Effector memory CD8-positive, alpha-beta T cell (primary cell): ENCODE data around the gene PKD2L1.

Experiments
- ATAC-seq: fragments of 150-1000 bp; cut with Tn5 transposase; replicated peaks from 2 replicates; pipeline ENCODE4 v1.10.0; 2021; ENCODE audit warnings: mild to moderate bottlenecking, moderate library complexity
- DNase-seq, 3 experiments: peaks; one replicate each; pipeline ENCODE4 v3.0.0; 2021
- H3K27ac Mint-ChIP-seq, 2 donors: one replicate each; pipeline ENCODE4 v1.8.0; 2022; ENCODE audit warnings: mild to moderate bottlenecking in 2 of 2, mixed read lengths in 2 of 2, moderate library complexity in 2 of 2
- H3K27me3 Mint-ChIP-seq, 2 donors: one replicate each; pipeline ENCODE4 v1.8.0; 2022; ENCODE audit warnings: mixed read lengths in 2 of 2
- H3K36me3 Mint-ChIP-seq: one replicate; pipeline ENCODE4 v1.8.0; 2022; ENCODE audit warnings: mild to moderate bottlenecking, moderate library complexity, mixed read lengths; ENCODE audit not compliant: insufficient read depth
- H3K4me1 Mint-ChIP-seq, 2 donors: one replicate each; pipeline ENCODE4 v1.8.0; 2022; ENCODE audit warnings: low read depth in 2 of 2, mixed read lengths in 2 of 2
- H3K4me3 Mint-ChIP-seq, 2 donors: one replicate each; pipeline ENCODE4 v1.8.0; 2022; ENCODE audit warnings: mild to moderate bottlenecking in 2 of 2, mixed read lengths in 2 of 2, moderate library complexity in 2 of 2
- H3K9me3 Mint-ChIP-seq, 2 donors: one replicate each; pipeline ENCODE4 v1.8.0; 2022; ENCODE audit warnings: mixed read lengths in 2 of 2

Gene PKD2L1

DNA sequence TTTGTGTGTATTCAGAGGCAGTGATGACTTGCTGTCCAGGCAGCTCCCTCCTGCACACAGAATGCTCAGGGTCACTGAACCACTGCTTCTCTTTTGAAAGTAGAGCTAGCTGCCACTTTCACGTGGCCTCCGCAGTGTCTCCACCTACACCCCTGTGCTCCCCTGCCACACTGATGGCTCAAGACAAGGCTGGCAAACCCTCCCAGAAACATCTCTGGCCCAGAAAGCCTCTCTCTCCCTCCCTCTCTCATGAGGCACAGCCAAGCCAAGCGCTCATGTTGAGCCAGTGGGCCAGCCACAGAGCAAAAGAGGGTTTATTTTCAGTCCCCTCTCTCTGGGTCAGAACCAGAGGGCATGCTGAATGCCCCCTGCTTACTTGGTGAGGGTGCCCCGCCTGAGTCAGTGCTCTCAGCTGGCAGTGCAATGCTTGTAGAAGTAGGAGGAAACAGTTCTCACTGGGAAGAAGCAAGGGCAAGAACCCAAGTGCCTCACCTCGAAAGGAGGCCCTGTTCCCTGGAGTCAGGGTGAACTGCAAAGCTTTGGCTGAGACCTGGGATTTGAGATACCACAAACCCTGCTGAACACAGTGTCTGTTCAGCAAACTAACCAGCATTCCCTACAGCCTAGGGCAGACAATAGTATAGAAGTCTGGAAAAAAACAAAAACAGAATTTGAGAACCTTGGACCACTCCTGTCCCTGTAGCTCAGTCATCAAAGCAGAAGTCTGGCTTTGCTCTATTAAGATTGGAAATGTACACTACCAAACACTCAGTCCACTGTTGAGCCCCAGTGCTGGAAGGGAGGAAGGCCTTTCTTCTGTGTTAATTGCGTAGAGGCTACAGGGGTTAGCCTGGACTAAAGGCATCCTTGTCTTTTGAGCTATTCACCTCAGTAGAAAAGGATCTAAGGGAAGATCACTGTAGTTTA, 32.8 kb upstream of the PKD2L1 start:
- ATAC-seq (no peak), DNase-seq (no peak)
- H3K36me3 Mint-ChIP-seq: peaks cover 3% of the 10 kb centered on the region
- no peaks in the 10 kb centered on the region for H3K27me3 Mint-ChIP-seq
- peaks cover 10 to 11% of the 10 kb centered on the region in 2 donors for H3K4me1 Mint-ChIP-seq
- no peak overlapping the region for H3K4me3 Mint-ChIP-seq
- no peaks in the 10 kb centered on the region for H3K9me3 Mint-ChIP-seq
- H3K27ac Mint-ChIP-seq: peak overlapping the region; percentile 4 to 65

DNA sequence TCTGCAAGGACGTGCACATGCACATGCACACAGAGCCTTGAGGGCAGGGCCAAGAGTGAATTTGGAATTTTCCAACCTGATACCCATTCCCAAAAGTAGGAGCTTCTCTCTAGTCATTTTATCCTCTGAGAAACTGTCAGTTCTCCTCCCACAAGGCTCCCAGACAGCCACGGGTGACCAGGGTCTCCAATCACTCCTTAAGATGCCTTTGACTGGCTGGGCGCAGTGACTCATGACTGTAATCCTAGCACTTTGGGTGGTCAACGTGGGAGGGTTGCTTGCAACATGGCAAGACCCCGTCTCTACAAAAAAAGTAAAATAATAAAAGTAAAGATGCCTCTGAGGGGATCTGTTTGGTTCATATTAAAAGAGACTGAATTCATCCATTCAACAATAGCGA, 30.2 kb upstream of the PKD2L1 start:
- DNase-seq (no peak), ATAC-seq (no peak)
- Mint-ChIP-seq H3K27ac (no peak overlapping the region), H3K4me1 (peaks cover 4 to 9% of the 10 kb centered on the region in 2 donors), H3K4me3 (no peak overlapping the region), H3K27me3 (no peaks in the 10 kb centered on the region), H3K36me3 (peaks cover 8% of the 10 kb centered on the region), H3K9me3 (no peaks in the 10 kb centered on the region)

DNA sequence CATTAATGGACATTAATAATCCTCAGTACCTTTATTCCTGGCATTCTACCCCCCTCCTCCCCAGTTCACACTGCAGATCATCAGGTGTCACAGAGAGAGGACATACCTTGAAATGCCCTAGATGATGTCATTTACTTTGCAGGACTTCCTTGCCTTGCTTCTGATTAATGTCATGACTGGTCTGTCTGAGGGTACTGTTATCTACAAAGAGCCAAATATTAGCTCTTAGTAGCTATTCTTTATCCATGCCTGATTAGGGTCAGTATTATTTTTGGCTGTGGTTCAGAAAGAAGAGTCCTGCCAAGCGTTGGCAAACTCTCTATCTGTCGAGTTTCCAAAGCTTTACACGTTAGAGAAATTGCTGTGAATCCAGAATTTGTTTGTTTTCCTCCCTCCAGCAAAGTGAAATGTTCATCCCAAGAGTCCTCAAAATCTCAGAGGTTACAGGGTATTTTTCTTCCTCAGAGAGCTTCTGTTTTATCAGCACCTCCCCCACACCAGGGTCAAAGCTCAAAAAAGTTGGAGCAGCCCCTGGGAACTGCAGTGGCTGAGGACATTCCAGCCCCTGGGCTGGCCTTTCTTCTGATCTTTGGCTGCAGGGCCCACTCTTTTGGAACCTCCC, 29.6 kb upstream of the PKD2L1 start:
- ATAC-seq: no peak
- Mint-ChIP-seq H3K4me1 (peaks cover 4 to 9% of the 10 kb centered on the region in 2 donors), H3K4me3 (no peak overlapping the region), H3K27ac (no peak overlapping the region), H3K9me3 (no peaks in the 10 kb centered on the region), H3K27me3 (no peaks in the 10 kb centered on the region), H3K36me3 (peaks cover 12% of the 10 kb centered on the region)
- no peak for DNase-seq

GRCh38 chr10:100359030-100359432, 29.0 kb upstream of the PKD2L1 start:
- ATAC-seq (no peak), DNase-seq (no peak)
- Mint-ChIP-seq H3K27me3 (no peaks in the 10 kb centered on the region), H3K4me1 (peaks cover 4 to 9% of the 10 kb centered on the region in 2 donors), H3K4me3 (no peak overlapping the region), H3K36me3 (peaks cover 12% of the 10 kb centered on the region), H3K27ac (no peak overlapping the region), H3K9me3 (no peaks in the 10 kb centered on the region)

DNA sequence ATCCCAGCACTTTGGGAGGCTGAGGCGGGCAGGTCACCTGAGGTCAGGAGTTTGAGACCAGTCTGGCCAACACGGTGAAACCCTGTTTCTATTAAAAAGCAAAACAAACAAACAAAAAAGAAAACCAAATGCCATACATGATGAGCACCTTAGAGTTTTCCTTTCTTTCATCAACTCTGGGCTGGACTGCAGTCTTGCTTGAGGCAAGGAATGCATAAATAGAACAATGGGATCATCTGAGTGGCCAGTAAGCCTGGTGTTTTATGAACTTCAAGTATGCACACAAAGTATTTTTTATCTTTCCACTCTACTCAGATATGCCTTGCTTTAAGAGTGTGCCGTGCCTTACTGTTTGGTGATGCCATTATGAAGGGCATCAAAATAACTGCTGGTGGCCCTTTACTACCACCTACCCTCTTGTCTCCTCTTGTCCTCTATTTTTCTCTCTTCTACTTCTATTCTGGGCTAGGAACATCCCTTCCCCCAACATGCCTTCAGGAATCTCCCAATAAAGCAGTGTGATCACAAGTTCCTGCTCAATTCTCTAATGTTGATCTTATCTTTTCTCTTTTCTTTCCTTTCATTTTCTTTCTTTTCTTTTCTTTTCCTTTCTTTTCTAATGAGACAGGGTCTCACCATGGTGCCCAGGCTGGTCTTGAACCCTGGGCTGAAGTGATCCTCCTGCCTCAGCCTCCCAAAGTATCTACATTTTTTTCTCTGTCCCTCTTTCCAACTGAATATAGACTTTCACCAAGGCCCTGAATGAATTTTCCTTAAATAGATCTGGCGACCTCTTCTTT, 27.2 kb upstream of the PKD2L1 start:
- Mint-ChIP-seq H3K4me3 (no peak overlapping the region), H3K36me3 (peaks cover 18% of the 10 kb centered on the region), H3K27ac (peak overlapping the region; percentile 2 to 76), H3K27me3 (no peaks in the 10 kb centered on the region), H3K4me1 (peaks cover 0 to 9% of the 10 kb centered on the region in 2 donors), H3K9me3 (no peaks in the 10 kb centered on the region)
- ATAC-seq (no peak), DNase-seq (no peak)

DNA sequence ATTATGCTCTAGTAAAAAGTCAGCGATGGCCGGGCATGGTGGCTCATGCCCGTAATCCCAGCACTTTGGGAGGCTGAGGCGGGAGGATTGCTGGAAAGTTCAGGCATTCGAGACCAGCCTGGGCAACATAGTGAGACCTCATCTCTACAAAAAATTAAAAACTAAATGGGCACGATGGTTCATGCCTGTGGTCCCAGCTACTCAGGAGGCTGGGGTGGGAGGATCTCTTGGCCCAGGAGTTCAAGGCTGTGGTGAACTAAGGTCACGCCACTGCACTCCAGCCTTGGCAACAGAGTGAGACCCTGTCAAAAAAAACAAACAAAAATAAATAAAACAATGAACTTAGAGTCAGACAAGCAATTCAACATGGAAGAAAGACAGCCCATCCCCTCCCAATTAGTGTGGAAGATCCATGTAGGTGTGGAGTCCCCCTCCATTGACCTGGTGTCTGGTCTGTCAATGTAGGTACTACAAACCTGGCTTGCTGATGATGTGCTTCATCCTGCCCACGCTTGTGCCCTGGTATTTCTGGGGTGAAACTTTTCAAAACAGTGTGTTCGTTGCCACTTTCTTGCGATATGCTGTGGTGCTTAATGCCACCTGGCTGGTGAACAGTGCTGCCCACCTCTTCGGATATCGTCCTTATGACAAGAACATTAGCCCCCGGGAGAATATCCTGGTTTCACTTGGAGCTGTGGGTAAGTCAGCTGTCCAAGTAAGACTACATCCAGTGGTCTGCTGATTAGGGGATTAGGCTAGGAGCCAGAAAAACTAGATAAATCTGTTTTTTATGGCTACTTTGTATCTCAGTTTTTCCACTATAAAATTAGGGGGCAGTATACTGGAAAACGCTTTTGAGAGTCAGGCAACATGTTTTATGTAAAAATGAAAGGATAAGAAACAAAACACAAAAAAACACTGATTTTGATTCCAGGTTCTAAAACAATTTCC, 26.3 kb upstream of the PKD2L1 start:
- DNase-seq (no peak), ATAC-seq (no peak)
- Mint-ChIP-seq H3K4me1 (peaks cover 0 to 9% of the 10 kb centered on the region in 2 donors), H3K4me3 (no peak overlapping the region), H3K9me3 (no peaks in the 10 kb centered on the region), H3K36me3 (peaks cover 18% of the 10 kb centered on the region), H3K27me3 (no peaks in the 10 kb centered on the region), H3K27ac (no peak overlapping the region)

DNA sequence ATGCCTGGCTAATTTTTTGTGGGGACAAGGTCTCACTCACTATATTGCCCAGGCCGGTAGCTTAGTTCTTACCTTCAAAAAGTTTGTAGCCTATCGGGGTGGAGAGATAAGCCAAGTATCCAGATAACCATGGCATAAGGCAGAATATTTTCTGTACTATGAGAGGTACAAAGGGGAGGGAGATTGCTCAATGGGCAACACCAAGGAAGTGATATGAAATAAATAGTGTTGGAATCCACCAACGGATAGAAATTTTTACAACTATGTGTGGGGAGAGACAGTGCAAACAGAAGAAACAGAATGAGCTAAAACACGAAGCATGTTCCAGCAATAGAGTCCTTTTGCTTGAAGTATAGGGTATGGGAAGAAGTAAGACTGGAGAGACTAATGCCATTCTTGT, 25.1 kb upstream of the PKD2L1 start:
- Mint-ChIP-seq H3K4me3 (no peak overlapping the region), H3K27me3 (no peaks in the 10 kb centered on the region), H3K27ac (no peak overlapping the region), H3K4me1 (peaks cover 7 to 12% of the 10 kb centered on the region in 2 donors), H3K36me3 (peaks cover 18% of the 10 kb centered on the region), H3K9me3 (no peaks in the 10 kb centered on the region)
- DNase-seq: no peak
- no peak for ATAC-seq

DNA sequence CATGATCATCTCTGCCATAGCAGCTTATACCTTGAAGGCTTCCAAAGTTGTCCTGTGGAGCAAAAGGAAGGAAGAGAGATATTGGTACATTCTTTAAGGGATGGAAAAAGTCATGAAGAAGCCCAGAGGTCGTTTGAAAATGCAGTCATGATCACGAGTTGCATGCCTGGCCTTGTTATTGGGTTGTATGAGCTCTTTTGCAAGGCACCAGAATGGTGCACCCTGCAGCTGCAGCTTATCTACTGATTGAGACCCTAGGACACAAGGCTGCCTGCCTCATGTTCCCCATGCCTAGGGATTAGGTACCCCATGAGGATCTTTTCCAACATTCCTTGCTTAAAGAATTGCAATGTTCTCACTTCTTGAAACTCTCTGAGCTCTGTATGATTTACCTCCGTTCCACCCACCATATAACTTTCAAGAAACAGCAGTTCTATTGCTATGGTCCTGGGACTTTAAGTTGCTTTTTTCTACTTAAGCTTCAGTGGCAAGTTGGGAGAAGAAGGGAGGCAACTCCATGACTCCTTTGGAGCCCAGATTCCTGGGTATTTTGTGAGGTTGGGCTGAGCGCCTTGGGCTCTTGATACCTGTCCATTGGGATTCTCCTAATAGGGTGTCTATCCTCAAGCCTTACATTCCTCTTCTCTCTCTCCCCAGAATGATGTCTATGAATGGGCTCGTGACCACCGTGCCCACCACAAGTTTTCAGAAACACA, 23.9 kb upstream of the PKD2L1 start:
- Mint-ChIP-seq H3K27me3 (no peaks in the 10 kb centered on the region), H3K4me3 (no peak overlapping the region), H3K4me1 (peaks cover 13% of the 10 kb centered on the region in 2 donors), H3K27ac (no peak overlapping the region), H3K36me3 (peaks cover 18% of the 10 kb centered on the region), H3K9me3 (no peaks in the 10 kb centered on the region)
- ATAC-seq (no peak), DNase-seq (no peak)

DNA sequence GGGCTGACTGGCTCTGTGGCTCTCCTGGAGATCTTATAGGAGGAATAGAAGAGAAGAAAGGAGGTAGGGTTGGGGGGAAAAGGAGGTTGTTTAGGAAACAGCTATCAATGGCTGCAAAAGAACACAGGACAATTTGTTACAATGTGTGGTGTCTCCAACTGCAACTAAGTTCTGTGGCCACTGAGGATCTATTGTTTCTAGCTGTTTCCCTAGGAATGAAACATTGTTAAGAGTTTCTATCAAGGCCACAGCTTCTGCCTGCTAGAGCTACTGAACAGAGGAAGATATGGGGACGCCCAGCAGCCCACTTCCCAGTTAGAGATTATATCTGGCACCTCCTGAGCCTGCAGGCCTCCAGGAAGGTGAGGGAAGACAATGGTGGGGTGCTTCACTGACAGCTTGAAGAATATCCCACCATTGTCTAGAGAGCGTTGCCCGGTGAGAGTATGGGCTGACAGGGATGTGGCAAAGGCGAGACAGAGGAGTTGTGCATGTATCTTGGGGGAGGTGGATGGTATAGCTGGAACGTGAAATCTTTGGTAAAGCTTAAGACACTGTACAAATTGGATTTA, 21.0 kb upstream of the PKD2L1 start:
- Mint-ChIP-seq H3K27me3 (no peaks in the 10 kb centered on the region), H3K27ac (peak overlapping the region; percentile 6 to 18), H3K4me3 (no peak overlapping the region), H3K9me3 (no peaks in the 10 kb centered on the region), H3K4me1 (peaks cover 24 to 30% of the 10 kb centered on the region in 2 donors), H3K36me3 (peaks cover 18% of the 10 kb centered on the region)
- no peak for ATAC-seq
- DNase-seq: no peak

DNA sequence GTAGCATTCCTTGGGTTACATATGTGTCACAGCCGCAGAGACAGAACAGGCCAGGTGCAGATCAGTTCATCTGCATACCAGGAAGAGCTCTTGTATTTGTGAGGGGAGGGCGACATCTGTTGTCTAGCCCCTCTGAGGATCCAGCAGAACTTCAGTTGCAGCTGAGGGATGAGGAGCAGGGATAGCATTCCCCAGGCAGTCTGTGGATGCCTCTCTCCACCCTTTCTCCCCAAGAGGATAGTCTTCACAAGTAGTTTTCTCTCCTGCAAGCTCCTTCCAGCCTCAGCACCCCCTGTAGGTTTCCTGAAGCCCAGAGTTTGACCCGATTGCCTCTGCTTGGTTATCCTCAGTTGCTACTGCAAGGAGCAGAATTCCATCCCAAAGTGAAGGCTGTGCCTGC, 19.6 kb upstream of the PKD2L1 start:
- H3K4me3 Mint-ChIP-seq: no peak overlapping the region
- peaks cover 6% of the 10 kb centered on the region for H3K36me3 Mint-ChIP-seq
- no peaks in the 10 kb centered on the region for H3K9me3 Mint-ChIP-seq
- DNase-seq (no peak), ATAC-seq (no peak)
- H3K27me3 Mint-ChIP-seq: no peaks in the 10 kb centered on the region
- no peak overlapping the region for H3K27ac Mint-ChIP-seq
- peaks cover 27 to 33% of the 10 kb centered on the region in 2 donors for H3K4me1 Mint-ChIP-seq

DNA sequence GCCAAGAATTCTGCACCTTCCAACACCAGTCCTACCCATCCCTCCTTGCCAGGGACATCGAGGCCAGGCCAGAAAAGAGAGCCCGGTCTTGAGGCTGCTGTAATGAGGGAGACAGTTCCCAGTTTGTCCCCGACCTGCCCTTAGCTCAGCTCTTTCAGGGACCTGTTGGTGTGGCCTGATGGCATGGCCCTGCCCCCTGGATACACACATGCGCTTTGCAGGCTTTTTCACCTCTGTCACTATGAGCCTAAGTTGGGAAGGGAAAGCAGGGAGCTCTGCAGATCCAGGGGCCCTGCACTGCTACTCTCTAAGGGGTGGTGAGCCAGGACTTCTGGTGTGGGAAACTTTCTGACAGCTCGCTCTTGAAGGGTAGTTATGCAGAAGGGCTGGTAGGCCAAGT, 19.1 kb upstream of the PKD2L1 start:
- ATAC-seq: no peak
- Mint-ChIP-seq H3K27ac (no peak overlapping the region), H3K4me1 (peaks cover 27 to 33% of the 10 kb centered on the region in 2 donors), H3K4me3 (peak overlapping the region in 1 of 2 donors; percentile 83), H3K27me3 (no peaks in the 10 kb centered on the region), H3K9me3 (no peaks in the 10 kb centered on the region), H3K36me3 (peaks cover 5% of the 10 kb centered on the region)
- DNase-seq: no peak

DNA sequence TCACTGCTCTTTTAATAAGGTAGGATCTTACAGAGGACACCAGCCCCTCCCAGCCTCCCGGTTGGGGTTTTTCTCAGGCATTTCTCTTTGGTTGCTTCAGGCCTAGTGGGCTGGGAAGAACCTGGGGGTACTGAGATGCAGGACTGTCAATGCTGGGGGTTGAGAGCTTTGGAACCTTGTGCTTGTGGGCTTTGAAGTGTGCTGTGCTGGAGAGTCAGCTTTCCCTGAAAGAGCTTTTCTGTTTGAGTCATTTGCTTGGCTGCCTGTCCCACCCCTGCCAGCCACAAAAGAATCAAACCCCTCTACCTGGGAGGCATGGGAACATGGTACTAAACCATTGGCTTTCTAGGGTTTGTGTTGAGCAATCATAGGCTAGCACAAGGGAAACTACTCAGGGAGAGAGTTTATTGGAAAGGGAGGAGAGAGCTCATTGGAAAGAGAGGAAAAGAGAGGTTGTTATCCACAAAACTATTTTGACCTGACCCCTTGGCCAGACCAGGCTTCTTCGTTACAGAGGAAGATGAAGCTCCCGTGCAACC, 18.4 kb upstream of the PKD2L1 start:
- Mint-ChIP-seq H3K36me3 (peaks cover 5% of the 10 kb centered on the region), H3K27me3 (no peaks in the 10 kb centered on the region), H3K4me1 (peaks cover 27 to 33% of the 10 kb centered on the region in 2 donors), H3K9me3 (no peaks in the 10 kb centered on the region), H3K4me3 (peak overlapping the region; percentile 77 to 83), H3K27ac (peak overlapping the region in 1 of 2 donors; percentile 71)
- ATAC-seq (no peak), DNase-seq (no peak)
